Left colon (tissue), 2 donors: ENCODE results near the gene SRGAP3. TPM values are rescaled to one million over a fixed set of nuclear protein-coding genes. Genes with fewer than 3 reads are reported as not detected.
"Not testable (repeated sequence)": the region's sequence is repeated elsewhere in the genome, so short reads cannot be mapped to it uniquely, and the experiment has no call there.

Experiments used
- ATAC-seq: fragments of 200-7000 bp; cut with Tn5 transposase; one replicate; pipeline ENCODE4 v1.9.1; 2020; ENCODE audit warnings: mild to moderate bottlenecking, moderate library complexity
- DNase-seq, 2 donors: peaks; one replicate each; pipeline ENCODE4 v3.0.0-alpha.2; 2020
- intact Hi-C, 2 donors: fragments of 100-400 bp; cut with DNase I in 1 of 2; cut with micrococcal nuclease in 1 of 2; formaldehyde crosslinking; loops; one replicate each; pipeline versions ENCODE4 v1.11.2 to v1.14.0; 2022; cut with DNase I, micrococcal nuclease
- long read RNA-seq: library from polyadenylated mRNA; unstranded; transcript quantifications from one replicate; pipeline ENCODE4 v2.0.0, GENCODE V29; 2021
- total RNA-seq, 2 donors: library from RNA; stranded (reverse); fragmentation: NEBNext Ultra II Directional; extraction: Animal tissue kit (Norgen Biotek cat#: 25700); gene quantifications; one replicate each; pipeline ENCODE4 v1.2.1, GENCODE V29; 2021
- donor health status: DM: no; HTN: no; CAD: no.
- donor health status: DM: yes; HTN: yes; CAD: no.

The SRGAP3 gene
- 1 to 10 TPM; 7.9 to 8.0 TPM for total RNA-seq
- long read RNA-seq, partial matches to known transcripts: 2 of 9 reads
- long read RNA-seq, other reads (novel, unspliced or antisense): 6 of 9 reads

DNA sequence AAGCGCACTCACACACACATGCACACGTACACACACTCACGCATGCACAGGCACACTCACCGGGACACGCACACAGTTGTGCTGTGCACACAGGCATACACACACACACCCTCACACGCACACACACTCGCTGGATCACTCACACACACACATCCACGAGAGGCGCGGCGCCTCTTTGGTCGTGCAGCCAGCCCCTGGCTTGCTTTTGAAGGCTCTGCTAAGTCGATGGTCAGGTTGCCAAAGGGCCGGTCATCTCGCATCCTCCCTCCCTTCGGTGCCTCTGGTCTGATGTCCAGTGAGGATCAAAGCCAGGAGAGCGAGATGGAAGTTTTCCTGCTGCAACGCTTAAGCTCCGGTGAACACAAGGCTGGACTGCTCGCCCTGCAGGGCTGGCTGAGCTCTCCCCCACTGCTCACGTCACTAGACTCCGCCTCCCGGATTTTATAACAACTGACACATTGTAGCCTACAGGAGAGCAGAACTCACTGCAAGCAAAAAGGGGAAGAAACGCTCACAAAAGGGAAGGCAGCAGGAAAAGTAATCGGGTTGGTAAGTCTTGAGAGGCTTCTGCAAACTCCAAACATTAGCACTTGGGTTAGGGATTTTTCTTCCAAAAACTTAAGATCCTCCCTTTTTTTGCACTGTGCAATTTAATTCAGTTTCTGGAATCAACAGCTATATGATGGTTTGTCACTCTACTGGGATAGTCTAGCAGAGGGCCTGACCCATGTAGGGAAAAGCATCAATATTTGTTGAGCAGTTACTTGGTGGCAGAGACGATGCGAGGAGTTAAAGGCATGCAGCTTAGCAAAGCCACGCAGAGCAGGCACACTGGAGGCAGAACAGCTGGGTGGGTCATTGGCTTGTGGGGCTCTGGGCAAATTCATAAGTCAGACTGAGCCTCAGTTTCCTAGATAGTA is at the start of gene SRGAP3:
Gene SRGAP3, minus strand, starts transcription at position 374 of the 920 bp plus-strand sequence. CDS start 695 bp downstream, outside the sequence.
- DNase-seq (peak; percentile 90 to 91), ATAC-seq (peak; percentile 99)
- intact Hi-C loops: no loop called here

DNA sequence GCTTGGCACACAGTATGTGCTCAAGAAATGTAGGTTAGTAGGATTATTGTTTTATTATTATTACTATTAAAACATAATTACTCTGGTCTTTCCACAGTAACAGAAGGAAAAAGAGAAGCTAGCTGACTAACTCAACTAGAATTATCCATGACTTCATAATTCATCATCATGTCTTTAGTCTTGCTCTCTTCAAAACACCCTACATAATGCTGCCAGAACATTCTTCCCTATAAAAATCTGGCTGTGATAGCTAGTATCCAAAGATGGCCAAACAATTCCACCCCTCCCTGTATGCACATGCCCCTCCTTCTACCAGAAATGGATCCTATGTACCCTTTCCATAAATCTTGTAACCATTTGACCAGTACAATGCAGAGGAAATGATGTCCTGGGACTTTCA is 48.8 kb upstream of the SRGAP3 start:
- no peak for DNase-seq
- intact Hi-C loops: no loop called here
- no peak for ATAC-seq

DNA sequence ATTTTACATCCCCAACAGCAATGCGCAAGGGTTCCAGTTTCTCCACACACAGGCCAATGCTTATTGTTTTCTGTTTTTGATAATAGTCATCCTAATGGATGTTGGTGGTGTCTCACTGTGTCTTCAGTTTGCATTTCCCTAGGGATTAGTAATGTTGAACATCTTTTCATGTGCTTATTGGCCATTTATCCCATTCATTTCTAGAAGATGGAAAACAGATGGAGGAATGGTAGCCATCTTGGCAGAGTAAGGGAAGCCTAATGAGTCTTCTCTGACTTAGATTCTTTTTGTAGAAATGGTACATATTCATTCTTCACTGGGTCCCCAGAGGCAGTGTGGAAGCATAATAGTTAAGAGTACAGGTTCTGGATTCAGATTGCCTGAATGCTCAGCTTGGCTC is 46.8 kb upstream of the SRGAP3 start:
- intact Hi-C loops: no loop called here
- DNase-seq: no peak
- ATAC-seq: no peak

DNA sequence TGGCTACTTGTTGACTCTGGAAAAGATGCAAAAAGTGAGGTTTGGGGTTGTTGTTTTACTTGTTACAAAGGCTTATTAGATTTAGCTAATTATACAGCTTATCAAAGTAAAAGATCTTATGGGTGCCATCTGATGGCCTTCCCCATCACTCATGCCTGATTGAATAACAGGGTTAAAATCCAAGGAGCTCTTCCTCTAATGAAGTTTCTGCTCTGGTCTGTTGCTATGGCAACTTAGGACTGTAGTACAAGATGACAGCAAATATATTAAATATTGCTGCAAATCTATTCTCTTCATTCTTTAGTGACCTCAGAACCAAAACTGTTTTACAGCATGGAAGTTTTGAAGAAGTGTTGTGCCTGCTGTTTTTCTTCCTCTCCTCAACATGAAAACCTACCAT is 45.6 kb upstream of the SRGAP3 start:
- DNase-seq: no peak
- intact Hi-C loops: no loop called here
- no peak for ATAC-seq

DNA sequence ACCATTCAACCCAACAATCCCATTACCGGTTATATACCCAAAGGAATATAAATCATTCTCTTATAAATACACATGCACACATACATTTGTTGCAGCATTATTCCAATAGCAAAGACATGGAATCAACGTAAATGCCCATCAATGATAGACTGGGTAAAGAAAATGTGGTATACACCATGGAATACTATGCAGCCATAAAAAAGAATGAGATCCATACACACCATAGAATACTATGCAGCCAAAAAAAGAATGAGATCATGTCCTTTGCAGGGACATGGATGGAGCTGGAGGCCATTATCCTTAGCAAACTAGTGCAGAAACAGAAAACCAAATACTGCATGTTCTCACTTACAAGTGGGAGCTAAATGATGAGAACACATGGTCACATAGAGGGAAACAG is 44.5 kb upstream of the SRGAP3 start:
- intact Hi-C loops, ATAC-seq: not testable (repeated sequence)

DNA sequence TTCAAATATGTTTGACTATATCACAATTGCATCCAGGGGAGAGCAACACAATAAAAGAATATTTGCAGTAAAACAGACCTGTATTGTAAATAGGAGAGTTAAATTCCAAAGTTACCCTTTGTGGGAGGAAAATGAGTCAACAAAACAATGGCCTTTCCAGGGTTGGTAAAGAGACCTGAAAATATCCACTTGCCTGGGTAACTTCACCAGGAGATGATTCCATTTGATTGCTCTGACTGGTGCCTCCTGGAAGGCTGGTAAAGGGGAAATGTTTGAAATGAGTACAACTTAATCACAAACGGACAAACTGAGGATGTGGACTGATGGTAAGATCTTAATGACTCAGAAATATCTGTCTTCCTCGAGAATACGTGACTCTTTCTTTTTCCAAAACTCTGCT is 43.6 kb upstream of the SRGAP3 start:
- DNase-seq (no peak), ATAC-seq (no peak)
- intact Hi-C loops: no loop called here

More for the DNA sequence above, 44.5 kb upstream of the SRGAP3 start:
- not testable (repeated sequence) for DNase-seq

DNA sequence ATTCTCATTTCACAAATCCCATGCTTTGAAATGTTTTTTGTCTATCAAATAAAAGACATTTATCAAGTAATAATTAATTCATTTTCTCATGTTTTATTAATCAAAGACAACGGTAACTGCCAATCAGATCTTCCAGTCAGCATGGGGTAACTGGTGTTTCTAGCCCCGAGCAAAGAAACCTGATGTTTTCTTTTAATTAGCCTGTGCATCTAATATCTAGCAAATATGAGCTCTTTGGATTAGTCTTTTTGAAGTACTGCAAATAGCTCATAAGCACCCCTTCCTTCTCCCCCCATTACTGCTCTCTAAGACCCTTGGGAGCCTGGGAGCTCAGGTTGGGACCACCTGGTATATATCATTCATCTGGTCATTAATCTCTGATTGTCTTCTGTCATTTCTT is 43.1 kb upstream of the SRGAP3 start:
- intact Hi-C loops: no loop called here
- ATAC-seq (no peak), DNase-seq (no peak)

DNA sequence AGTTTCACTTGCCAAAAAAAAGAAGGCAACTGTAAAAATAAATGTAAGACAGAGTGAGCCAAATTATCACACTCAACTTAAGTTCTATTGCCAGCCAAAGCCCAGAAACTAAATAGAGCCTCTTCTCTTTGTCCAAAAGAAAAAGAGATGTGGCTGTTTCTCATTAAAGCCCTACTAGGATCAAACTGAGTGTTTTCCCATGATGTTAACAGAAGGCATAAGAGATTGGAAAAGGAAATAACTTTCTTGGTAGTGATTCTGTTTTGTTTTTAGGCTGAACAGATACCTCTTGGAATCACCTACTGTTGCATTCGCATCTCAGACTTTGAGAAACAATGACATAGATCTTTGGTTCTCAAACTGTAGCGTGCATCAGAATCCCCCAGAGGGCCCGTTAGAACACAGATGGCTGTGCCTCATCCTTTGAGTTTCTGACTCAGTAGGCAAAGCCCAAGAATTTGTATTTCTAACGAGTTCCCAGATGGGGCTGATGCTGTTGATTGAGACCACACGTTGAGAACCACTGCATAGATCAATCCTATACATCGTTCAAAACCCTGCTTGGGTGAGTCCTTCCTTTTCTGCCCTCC is 42.5 kb upstream of the SRGAP3 start:
- intact Hi-C loops: no loop called here
- DNase-seq (no peak), ATAC-seq (no peak)

DNA sequence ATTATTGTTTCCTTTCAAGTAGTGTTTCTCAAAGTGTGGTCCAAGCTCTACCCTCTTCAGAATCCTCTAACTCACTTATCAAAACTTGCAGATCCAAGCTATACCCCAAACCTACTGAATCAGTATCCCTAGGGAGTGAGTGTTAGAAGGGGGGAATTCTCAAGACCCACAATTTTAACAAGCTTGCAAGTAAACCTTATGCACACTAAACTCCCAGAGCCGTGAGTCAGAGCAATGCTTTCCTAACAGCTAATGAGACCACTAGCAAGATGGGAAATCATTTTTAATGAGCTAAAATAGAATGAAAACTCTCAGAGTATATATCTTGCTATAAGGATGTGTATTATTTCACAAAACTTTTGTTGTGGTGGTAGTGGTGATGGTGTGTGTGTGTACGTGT is 41.1 kb upstream of the SRGAP3 start:
- DNase-seq (no peak), ATAC-seq (no peak)
- intact Hi-C loops: no loop called here

DNA sequence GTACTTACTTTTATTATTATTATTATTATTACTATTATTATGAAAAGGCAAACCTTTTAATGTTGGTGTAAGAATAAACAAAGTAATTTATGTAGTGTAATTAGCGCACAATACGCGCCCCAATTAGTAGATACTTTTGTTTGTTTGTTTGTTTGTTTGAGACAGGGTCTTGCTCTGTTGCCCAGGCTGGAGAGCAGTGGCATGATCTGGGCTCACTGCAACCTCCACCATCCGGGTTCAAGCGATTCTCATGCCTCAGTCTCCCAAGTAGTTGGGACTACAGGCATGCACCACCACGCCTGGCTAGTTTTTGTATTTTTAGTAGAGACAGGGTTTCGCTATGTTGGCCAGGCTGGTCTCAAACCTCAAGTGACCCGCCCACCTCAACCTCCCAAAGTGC is 32.1 kb upstream of the SRGAP3 start:
- ATAC-seq, intact Hi-C loops, DNase-seq: not testable (repeated sequence)

DNA sequence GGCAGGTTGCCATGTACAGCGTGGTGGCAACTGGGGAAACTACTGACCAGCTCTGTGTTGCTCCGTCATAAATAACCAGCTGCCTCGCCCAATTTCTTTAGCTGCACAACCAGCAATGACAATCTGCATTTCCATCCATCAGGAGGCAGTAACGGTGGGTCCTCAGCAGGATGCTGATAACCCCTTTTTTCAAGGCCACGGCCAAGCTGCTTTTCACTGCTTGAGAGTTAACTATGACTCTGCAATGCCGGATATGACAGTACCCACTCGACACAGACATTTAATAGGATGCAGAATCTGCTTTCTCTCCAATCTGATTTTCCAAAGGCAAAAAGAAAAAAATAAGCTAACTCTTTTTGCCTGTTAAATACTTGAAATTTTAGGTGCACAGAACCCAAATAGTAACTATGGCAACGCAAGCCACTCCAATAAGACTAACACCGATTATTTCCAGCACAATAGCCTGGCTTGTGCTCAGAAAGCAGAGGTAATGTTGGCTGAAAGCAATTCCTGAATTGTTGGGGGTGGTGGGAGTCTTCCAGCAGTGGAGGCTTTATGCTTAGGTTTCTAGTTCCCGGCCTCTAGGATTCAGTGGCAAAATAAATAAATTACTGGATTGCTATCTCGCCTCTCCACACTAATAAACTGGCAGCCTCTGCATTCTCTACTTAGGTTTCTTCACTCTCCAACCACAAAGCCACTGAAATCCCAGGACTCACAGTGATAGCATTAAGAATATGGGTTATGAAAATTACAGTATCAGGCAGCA is 31.2 kb upstream of the SRGAP3 start:
- no peak for DNase-seq
- intact Hi-C loops: no loop called here
- no peak for ATAC-seq

DNA sequence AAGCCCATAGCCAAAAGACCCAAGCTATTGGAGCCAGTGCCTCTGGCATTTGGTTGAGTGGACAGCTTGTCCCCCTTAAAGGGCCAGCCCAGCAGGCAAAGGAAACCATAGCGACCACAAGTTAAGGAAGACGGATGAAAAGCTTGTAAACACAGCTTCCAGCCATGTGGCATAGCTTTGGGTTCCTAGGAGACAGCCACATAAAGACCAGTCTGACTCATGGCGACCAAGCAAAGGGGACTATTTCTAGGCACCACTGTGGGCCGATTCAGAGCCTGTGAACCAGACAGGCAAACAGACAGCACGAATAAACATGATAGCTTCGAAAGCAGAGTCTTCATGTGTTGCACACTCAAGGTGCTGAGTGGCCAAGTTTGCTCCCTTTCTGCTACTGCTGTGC is 30.5 kb upstream of the SRGAP3 start:
- intact Hi-C loops: no loop called here
- DNase-seq (no peak), ATAC-seq (no peak)

DNA sequence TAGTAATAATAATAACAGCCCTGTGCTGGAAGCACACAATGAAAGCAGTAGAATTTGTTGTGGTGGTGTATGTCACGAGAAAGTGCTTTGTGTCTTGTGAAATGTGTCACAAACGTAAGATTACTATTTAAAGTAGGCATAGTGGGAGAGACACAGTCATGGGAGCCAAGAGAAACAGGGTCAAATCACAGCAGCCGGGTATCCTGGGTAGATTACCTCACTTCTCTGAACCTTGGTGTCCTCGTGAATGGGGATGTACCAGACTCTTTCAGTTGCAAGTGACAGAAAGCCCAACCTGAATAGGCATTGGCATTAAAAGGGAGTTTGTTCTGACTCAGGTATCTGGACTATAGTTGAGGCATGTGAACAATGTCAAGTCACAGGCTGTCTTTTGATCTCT is 29.1 kb upstream of the SRGAP3 start:
- ATAC-seq (no peak), DNase-seq (no peak)
- intact Hi-C loops: no loop called here

DNA sequence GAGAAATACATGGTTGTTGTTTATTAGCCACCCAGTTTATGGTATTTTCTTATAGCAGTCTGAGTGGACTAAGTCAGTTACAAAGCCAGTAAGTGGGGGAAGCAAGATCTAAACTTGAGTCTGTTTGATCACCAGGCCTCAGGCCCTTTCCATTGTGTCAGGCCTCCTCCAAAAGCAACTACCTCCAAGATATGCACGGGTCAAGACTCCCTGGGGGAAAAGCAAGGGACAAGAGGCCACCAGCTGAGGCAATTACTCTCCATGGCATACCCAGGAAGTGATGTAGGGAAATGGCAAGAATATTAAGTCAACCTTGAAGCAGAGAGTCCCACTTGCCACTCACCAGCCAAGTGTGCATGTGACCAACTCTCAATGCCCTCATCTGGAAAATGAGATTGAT is 28.6 kb upstream of the SRGAP3 start:
- DNase-seq (no peak), ATAC-seq (no peak)
- intact Hi-C loops: no loop called here

DNA sequence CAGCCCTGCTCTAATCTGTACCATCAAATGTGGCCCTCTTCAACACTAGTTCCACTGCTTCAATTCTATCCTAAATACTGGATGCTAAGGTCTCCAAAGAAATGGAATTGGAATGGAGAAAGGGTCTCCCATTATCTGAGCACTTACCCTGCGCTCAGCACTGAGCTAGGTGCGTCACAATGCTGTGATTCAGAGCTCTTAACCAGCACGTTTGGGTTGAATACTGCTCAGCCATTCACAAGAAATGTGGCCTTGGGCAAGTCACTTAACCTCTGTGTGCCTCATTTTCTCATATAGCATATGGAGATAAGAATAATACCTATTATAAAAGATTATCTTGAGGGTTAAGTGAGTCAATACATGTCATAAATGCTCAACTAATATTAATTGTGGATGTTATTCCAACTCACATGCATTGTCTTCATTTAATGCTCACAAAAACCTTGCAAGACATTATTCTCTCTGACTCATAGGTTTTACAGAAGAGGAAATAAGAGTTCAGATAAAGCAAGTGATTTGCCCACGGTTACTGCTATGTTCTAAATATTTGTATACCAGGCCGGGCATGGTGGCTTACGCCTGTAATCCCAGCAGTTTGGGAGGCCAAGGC is 27.4 kb upstream of the SRGAP3 start:
- ATAC-seq (no peak), DNase-seq (no peak)
- intact Hi-C loops: no loop called here

DNA sequence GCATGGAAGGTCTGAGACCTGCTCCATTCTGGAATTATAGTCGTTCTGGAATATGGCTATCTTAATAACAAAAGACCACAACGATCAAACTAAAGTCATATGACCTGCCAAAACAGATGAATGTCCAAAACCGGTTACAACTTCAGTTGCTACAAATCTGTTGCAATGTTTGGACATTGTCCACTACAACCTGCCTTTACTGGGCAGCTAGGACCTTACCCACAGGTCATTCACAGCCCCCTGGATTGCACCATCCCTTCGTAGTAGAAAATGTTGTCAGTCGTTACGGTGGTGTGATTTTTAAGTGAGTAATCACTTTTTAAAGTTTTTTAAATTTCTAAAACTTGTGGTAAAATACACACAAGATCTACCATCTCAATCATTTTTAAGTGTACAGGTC is 22.5 kb upstream of the SRGAP3 start:
- DNase-seq (no peak), ATAC-seq (no peak)
- intact Hi-C loops: no loop called here

DNA sequence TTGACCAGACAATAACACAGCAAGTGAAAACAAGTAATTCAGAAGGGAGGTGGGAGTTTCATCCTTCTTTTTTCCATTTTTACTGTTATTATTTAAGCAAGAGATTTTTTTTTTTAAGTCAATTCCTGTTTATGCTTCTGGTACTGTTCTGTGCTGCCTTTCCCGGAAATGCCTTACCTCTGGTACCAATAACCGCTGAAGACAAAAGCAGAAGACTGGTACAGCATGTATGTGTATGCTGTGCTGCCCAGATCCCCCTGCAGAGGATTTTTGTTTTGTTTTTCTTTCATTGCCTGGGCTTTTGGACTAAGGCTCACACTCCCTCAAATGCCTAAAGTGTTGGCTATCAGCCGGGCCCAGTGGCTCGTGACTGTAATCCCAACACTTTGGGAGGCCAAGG is 21.3 kb upstream of the SRGAP3 start:
- ATAC-seq (no peak), DNase-seq (no peak)
- intact Hi-C loops: no loop called here

DNA sequence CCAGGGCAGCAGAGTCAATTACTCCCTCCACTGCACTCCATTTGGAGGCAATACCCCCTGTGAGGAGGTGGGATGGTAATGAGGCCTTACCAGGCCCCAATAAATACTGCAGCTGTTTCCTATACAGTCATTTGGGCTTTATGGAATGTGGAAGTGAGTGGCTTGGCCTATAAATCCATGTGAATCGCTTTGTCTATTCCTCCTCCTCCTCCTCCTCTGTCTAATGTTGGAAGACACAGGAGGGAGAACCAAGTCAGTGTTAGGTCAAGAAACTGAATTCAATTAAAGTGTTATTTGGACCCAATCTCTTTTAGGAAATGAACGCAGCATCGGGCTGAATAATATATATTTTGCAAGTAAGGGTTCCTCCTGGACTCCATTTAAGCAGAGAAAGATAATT is 17.3 kb upstream of the SRGAP3 start:
- no peak for DNase-seq
- ATAC-seq: no peak
- intact Hi-C loops: no loop called here

DNA sequence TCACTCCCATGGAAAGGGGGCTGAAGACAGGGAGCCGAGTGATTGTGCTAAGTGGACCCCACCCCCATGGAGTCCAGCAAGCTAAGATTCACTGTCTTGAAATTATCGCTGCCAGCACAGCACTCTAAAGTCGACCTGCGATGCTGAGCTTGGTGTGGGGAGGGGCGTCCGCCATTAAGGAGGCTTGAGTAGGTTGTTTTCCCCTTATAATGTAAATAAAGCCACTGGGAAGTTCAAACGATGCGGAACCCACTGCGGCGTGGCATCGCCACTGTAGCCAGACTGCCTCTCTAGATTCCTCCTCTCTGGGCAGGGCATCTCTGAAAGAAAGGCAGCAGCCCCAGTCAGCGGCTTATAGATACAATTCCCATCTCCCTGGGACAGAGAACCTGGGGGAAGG is 10.9 kb upstream of the SRGAP3 start:
- no peak for ATAC-seq
- intact Hi-C loops: no loop called here
- DNase-seq: no peak
